GM06990 (cell line): ENCODE data around the gene AMPD2.

ENCODE experiments used
- DNase-seq: peaks from one replicate; pipeline ENCODE4 v3.0.0-alpha.2; 2011; ENCODE audit not compliant: insufficient read length; ENCODE audit errors: extremely low read depth
- H3K27me3 ChIP-seq: replicated peaks from 2 replicates; pipeline ENCODE4 v1.6.0; 2011; ENCODE audit warnings: low read length; ENCODE audit not compliant: control insufficient read depth, insufficient read depth
- H3K36me3 ChIP-seq: 2 replicates; pipeline ENCODE4 v1.5.1; 2011; ENCODE audit warnings: low read length; ENCODE audit not compliant: control insufficient read depth, insufficient read depth
- H3K4me3 ChIP-seq: replicated peaks from 2 replicates; pipeline ENCODE4 v1.5.1; 2011; ENCODE audit warnings: low read depth, mild to moderate bottlenecking, control low read depth, low read length
- TF ChIP-seq, protein P1 (sequence below): IDR thresholded peaks from 2 replicates; pipeline ENCODE4 v1.5.1; 2011; ENCODE audit warnings: low read length, control low read depth, mild to moderate bottlenecking, inconsistent platforms; ENCODE audit not compliant: insufficient read depth, poor library complexity, severe bottlenecking

AMPD2 gene

DNA sequence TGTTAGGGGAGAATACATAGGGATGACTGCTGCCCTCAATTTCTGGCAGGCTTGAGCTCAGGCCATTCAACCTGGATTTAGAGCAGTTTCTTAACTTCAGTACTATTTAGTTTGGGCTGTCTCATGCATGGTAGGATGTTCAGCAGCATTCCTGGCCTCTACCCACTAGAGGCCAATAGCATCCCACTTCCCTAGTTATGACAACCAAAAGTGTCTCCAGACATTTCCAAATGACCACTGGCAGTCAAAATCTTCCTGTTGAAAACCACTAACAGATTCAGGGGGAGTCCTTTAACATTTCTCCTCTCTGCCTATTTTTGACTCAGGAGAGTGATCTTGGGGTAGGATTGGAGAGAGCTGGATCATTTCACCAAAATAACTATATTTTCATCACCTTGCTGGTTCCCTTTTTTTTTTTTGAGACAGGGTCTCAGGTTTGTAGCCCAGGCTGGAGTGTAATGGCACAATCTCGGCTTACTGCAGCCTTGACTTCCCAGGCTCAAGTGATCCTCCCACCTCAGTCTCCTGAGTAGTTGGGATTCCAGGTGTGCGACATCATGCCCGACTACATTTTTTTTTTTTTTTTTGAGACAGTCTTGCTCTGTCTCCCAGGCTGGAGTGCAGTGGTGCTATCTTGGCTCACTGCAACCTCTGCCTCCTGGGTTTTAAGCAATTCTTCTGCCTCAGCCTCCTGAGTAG is 8.9 kb upstream of the AMPD2 start:
- no peak for DNase-seq
- no peaks in the 10 kb centered on the region for H3K36me3 ChIP-seq
- no peaks in the 10 kb centered on the region for H3K27me3 ChIP-seq
- TF ChIP-seq, protein P1, sequence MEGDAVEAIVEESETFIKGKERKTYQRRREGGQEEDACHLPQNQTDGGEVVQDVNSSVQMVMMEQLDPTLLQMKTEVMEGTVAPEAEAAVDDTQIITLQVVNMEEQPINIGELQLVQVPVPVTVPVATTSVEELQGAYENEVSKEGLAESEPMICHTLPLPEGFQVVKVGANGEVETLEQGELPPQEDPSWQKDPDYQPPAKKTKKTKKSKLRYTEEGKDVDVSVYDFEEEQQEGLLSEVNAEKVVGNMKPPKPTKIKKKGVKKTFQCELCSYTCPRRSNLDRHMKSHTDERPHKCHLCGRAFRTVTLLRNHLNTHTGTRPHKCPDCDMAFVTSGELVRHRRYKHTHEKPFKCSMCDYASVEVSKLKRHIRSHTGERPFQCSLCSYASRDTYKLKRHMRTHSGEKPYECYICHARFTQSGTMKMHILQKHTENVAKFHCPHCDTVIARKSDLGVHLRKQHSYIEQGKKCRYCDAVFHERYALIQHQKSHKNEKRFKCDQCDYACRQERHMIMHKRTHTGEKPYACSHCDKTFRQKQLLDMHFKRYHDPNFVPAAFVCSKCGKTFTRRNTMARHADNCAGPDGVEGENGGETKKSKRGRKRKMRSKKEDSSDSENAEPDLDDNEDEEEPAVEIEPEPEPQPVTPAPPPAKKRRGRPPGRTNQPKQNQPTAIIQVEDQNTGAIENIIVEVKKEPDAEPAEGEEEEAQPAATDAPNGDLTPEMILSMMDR = no peak
- H3K4me3 ChIP-seq = no peak overlapping the region

DNA sequence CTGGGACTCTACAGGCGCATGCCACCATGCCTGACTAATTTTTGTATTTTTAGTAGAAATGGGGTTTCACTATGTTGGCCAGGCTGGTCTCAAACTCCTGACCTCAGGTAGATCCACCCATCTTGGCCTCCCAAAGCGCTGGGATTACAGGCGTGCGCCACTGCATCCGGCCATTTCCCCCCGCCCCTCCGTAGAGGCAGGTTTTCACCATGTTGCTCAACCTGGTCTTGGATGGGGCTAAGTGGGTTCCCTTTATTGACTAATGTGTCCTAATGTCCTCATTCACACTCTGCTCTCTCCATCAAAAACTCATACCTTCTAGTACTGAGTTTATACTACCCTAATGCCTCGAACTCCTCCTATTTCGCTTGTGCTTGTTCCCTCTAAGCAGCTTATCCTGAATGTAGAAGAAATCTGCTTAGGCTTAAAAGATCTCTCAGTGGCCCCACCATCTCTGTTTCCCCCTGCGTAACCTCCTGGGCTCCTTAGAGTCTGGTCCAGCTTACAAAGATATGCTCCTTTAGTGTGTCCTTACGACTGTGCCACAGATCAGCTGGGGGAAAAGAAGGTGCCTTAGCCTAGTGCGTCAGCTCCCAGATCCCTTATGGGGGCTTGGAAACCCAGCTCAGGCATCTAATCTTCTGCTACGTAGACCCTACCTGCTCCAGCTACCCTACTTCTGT is 8.2 kb upstream of the AMPD2 start:
- TF ChIP-seq, protein P1 = no peak
- no peak overlapping the region for H3K4me3 ChIP-seq
- no peak for DNase-seq
- H3K36me3 ChIP-seq = no peaks in the 10 kb centered on the region
- no peaks in the 10 kb centered on the region for H3K27me3 ChIP-seq

DNA sequence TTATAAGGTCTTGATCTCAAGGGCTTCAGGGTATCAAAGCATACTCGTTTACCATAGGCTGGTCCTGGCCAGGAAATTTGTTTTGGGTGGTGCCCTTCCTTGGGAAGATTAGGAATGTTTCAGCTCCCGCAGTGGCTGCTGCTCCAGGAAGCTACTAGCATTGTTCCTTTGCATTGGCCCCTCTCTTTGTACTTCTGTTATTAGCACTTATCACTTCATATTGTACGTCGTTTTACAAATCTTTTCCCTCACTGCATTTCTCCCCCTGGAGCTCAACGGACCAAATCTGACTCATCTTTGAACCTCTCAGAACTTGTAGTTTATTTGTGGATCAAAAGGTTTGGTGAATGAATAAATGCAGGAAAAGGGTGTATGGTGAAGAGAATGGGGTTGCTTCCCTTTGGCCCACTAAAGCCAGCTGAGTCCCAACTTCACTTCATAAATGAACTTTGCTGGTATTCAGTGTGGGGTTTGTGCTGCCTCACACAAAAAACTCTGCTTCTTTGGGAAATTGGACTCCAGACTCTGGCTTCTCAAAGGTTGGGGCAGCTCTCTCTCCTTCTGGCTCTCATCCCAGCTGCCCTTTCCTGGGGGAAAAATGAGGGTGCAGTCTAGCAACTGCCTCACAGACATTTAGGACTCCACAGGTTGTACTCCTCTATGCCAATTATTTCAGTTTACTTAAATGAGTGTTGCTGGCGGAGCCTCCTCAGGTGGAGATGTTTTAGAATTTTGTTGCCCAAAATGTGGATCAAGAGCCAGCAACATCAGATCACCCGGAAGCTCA is 6.1 kb upstream of the AMPD2 start:
- no peak overlapping the region for H3K4me3 ChIP-seq
- no peaks in the 10 kb centered on the region for H3K27me3 ChIP-seq
- TF ChIP-seq, protein P1 = no peak
- DNase-seq = no peak
- no peaks in the 10 kb centered on the region for H3K36me3 ChIP-seq

DNA sequence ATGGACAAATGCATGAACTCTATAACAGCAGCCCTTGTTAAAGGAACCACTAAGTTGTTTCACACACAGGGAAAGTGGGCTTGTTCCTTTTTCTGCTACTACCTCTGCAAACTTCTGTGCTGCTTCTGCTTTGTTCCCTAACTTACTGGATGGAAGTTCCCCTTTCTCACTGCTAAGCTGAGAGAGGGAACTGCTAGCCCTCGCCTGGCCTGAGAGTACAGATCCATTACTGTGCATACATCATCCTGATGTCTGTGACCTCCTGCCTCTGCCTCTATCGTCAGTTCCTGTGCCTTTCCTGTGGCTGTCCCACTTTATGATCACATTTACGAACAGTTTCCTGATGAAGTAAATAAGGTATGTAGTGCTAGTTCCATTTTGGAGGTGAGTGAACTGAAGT is 3.8 kb upstream of the AMPD2 start:
- no peak for DNase-seq
- Histone ChIP-seq H3K27me3 (no peaks in the 10 kb centered on the region), H3K36me3 (no peaks in the 10 kb centered on the region), H3K4me3 (no peak overlapping the region)
- TF ChIP-seq, protein P1 = no peak

DNA sequence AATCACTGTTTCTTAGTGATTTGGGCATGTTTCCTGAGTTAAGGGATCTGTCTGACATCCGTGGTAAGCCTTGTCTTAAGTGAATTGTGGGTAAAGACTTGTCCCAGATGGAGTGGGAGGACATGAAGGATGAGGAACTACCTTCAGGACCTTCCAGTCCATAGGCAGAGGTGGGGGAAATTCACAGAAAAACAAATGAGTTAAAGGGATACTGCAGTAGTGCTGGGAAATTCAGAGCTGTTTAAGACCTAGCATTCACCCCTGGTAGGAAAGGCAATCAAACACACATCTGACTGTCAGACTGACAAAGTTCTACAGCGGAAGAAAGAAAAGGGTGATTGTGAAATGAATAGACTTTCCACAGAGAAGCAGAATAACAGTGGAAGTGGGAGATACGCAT is 3.2 kb upstream of the AMPD2 start:
- TF ChIP-seq, protein P1 = no peak
- no peaks in the 10 kb centered on the region for H3K27me3 ChIP-seq
- H3K4me3 ChIP-seq = no peak overlapping the region
- no peaks in the 10 kb centered on the region for H3K36me3 ChIP-seq
- DNase-seq = no peak
